Measurements from ENCODE around the gene RPAP3. TPM values are rescaled to one million over a fixed set of nuclear protein-coding genes. Genes with fewer than 3 reads are reported as not detected.

Gene RPAP3
- total RNA-seq, 2 donors from 2014 or later = 26.3 to 33.8 TPM

GRCh38 chr12:47736877-47737676 is 31.2 kb upstream of the RPAP3 start:
- H3K36me3 Mint-ChIP-seq = no peaks in the 10 kb centered on the region
- H3K4me3 Mint-ChIP-seq = no peak overlapping the region
- peaks cover 0 to 3% of the 10 kb centered on the region in 2 donors for H3K27me3 Mint-ChIP-seq
- no peak overlapping the region for H3K27ac Mint-ChIP-seq
- no peak for ATAC-seq
- H3K9me3 Mint-ChIP-seq = no peaks in the 10 kb centered on the region
- DNase-seq (ENCODE audit: low spot score) = no peak
- peaks cover 10 to 15% of the 10 kb centered on the region in 2 donors for H3K4me1 Mint-ChIP-seq (ENCODE audit: low read depth in 2 of 2)

GRCh38 chr12:47736216-47736615 is 30.4 kb upstream of the RPAP3 start:
- Mint-ChIP-seq H3K4me1 (ENCODE audit: low read depth in 2 of 2) (peaks cover 6 to 10% of the 10 kb centered on the region in 2 donors), H3K4me3 (no peak overlapping the region), H3K9me3 (no peaks in the 10 kb centered on the region), H3K36me3 (no peaks in the 10 kb centered on the region), H3K27ac (no peak overlapping the region), H3K27me3 (peaks cover 0 to 1% of the 10 kb centered on the region in 2 donors)
- ATAC-seq = no peak
- no peak for DNase-seq (ENCODE audit: low spot score)

GRCh38 chr12:47735649-47736048 is 29.8 kb upstream of the RPAP3 start:
- no peak overlapping the region for H3K4me3 Mint-ChIP-seq
- no peaks in the 10 kb centered on the region for H3K9me3 Mint-ChIP-seq
- no peak overlapping the region for H3K27ac Mint-ChIP-seq
- no peaks in the 10 kb centered on the region for H3K27me3 Mint-ChIP-seq
- H3K36me3 Mint-ChIP-seq = no peaks in the 10 kb centered on the region
- DNase-seq (ENCODE audit: low spot score) = no peak
- peaks cover 4 to 8% of the 10 kb centered on the region in 2 donors for H3K4me1 Mint-ChIP-seq (ENCODE audit: low read depth in 2 of 2)
- ATAC-seq = no peak

- H3K27me3 Mint-ChIP-seq = no peaks in the 10 kb centered on the region
- no peaks in the 10 kb centered on the region for H3K36me3 Mint-ChIP-seq
- no peak for ATAC-seq
- no peak overlapping the region for H3K27ac Mint-ChIP-seq
- no peaks in the 10 kb centered on the region for H3K9me3 Mint-ChIP-seq
- no peak for DNase-seq (ENCODE audit: low spot score)
- no peak overlapping the region for H3K4me3 Mint-ChIP-seq
- peaks cover 4% of the 10 kb centered on the region in 2 donors for H3K4me1 Mint-ChIP-seq (ENCODE audit: low read depth in 2 of 2)
Observed at GRCh38 chr12:47734725-47735480, 29.1 kb upstream of the RPAP3 start.

- Mint-ChIP-seq H3K36me3 (no peaks in the 10 kb centered on the region), H3K27ac (no peak overlapping the region), H3K4me3 (no peak overlapping the region), H3K4me1 (ENCODE audit: low read depth in 2 of 2) (no peaks in the 10 kb centered on the region), H3K9me3 (no peaks in the 10 kb centered on the region), H3K27me3 (no peaks in the 10 kb centered on the region)
- DNase-seq (ENCODE audit: low spot score) = no peak
- ATAC-seq = no peak
Observed at GRCh38 chr12:47733142-47733541, 27.3 kb upstream of the RPAP3 start.

- no peaks in the 10 kb centered on the region for H3K27me3 Mint-ChIP-seq
- H3K27ac Mint-ChIP-seq = no peak overlapping the region
- no peak overlapping the region for H3K4me3 Mint-ChIP-seq
- DNase-seq (ENCODE audit: low spot score) = no peak
- ATAC-seq = no peak
- no peaks in the 10 kb centered on the region for H3K4me1 Mint-ChIP-seq (ENCODE audit: low read depth in 2 of 2)
- H3K36me3 Mint-ChIP-seq = no peaks in the 10 kb centered on the region
- H3K9me3 Mint-ChIP-seq = no peaks in the 10 kb centered on the region
Observed at GRCh38 chr12:47732504-47732903, 26.7 kb upstream of the RPAP3 start.

GRCh38 chr12:47731723-47732122 is 25.9 kb upstream of the RPAP3 start:
- H3K27me3 Mint-ChIP-seq = no peaks in the 10 kb centered on the region
- no peaks in the 10 kb centered on the region for H3K4me1 Mint-ChIP-seq (ENCODE audit: low read depth in 2 of 2)
- H3K9me3 Mint-ChIP-seq = no peaks in the 10 kb centered on the region
- ATAC-seq (no peak), DNase-seq (ENCODE audit: low spot score) (no peak)
- no peak overlapping the region for H3K27ac Mint-ChIP-seq
- H3K4me3 Mint-ChIP-seq = no peak overlapping the region
- no peaks in the 10 kb centered on the region for H3K36me3 Mint-ChIP-seq

GRCh38 chr12:47730341-47730744 is 24.5 kb upstream of the RPAP3 start:
- DNase-seq (ENCODE audit: low spot score) = no peak
- Mint-ChIP-seq H3K9me3 (no peaks in the 10 kb centered on the region), H3K27ac (no peak overlapping the region), H3K4me3 (no peak overlapping the region), H3K27me3 (no peaks in the 10 kb centered on the region), H3K4me1 (ENCODE audit: low read depth in 2 of 2) (no peaks in the 10 kb centered on the region), H3K36me3 (no peaks in the 10 kb centered on the region)
- ATAC-seq = no peak

GRCh38 chr12:47729233-47729632 is 23.4 kb upstream of the RPAP3 start:
- Mint-ChIP-seq H3K27me3 (peaks cover 0 to 3% of the 10 kb centered on the region in 2 donors), H3K4me1 (ENCODE audit: low read depth in 2 of 2) (peaks cover 0 to 3% of the 10 kb centered on the region in 2 donors), H3K27ac (no peak overlapping the region), H3K36me3 (no peaks in the 10 kb centered on the region), H3K9me3 (no peaks in the 10 kb centered on the region), H3K4me3 (no peak overlapping the region)
- ATAC-seq (no peak), DNase-seq (ENCODE audit: low spot score) (no peak)

- Mint-ChIP-seq H3K4me3 (no peak overlapping the region), H3K27me3 (peaks cover 0 to 14% of the 10 kb centered on the region in 2 donors), H3K9me3 (no peaks in the 10 kb centered on the region), H3K4me1 (ENCODE audit: low read depth in 2 of 2) (peaks cover 26 to 31% of the 10 kb centered on the region in 2 donors), H3K36me3 (no peaks in the 10 kb centered on the region), H3K27ac (no peak overlapping the region)
- no peak for ATAC-seq
- DNase-seq (ENCODE audit: low spot score) = no peak
Observed at GRCh38 chr12:47725893-47726292, 20.1 kb upstream of the RPAP3 start.

GRCh38 chr12:47725091-47725772 is 19.4 kb upstream of the RPAP3 start, which contains the start of gene ENDOU:
ENDOU (minus strand) TSS chr12:47725490; CDS start chr12:47725413, 77 bp downstream.
- Mint-ChIP-seq H3K4me1 (ENCODE audit: low read depth in 2 of 2) (peaks cover 29 to 35% of the 10 kb centered on the region in 2 donors), H3K36me3 (no peaks in the 10 kb centered on the region), H3K4me3 (no peak within 1 kb of the TSS), H3K27me3 (peaks cover 0 to 14% of the 10 kb centered on the region in 2 donors), H3K27ac (peak within 1 kb of the TSS in 1 of 2 donors; percentile 67), H3K9me3 (no peaks in the 10 kb centered on the region)
- DNase-seq (ENCODE audit: low spot score) (no peak), ATAC-seq (no peak)

- Mint-ChIP-seq H3K36me3 (no peaks in the 10 kb centered on the region), H3K27me3 (peaks cover 0 to 14% of the 10 kb centered on the region in 2 donors), H3K4me1 (ENCODE audit: low read depth in 2 of 2) (peaks cover 29 to 37% of the 10 kb centered on the region in 2 donors), H3K27ac (peak overlapping the region in 1 of 2 donors; percentile 67), H3K9me3 (no peaks in the 10 kb centered on the region), H3K4me3 (peak overlapping the region; percentile 69)
- no peak for DNase-seq (ENCODE audit: low spot score)
- ATAC-seq = no peak
Observed at GRCh38 chr12:47722941-47723631, 17.3 kb upstream of the RPAP3 start.

- H3K36me3 Mint-ChIP-seq = no peaks in the 10 kb centered on the region
- ATAC-seq (no peak), DNase-seq (ENCODE audit: low spot score) (no peak)
- no peaks in the 10 kb centered on the region for H3K9me3 Mint-ChIP-seq
- H3K27ac Mint-ChIP-seq = peak overlapping the region; percentile 34 to 57
- H3K4me3 Mint-ChIP-seq = peak overlapping the region; percentile 69
- peaks cover 29 to 37% of the 10 kb centered on the region in 2 donors for H3K4me1 Mint-ChIP-seq (ENCODE audit: low read depth in 2 of 2)
- peaks cover 0 to 14% of the 10 kb centered on the region in 2 donors for H3K27me3 Mint-ChIP-seq
Observed at GRCh38 chr12:47722136-47722834, 16.5 kb upstream of the RPAP3 start.

Measured in natural killer cell treated with Interleukin-12 subunit alpha and Interleukin-12 subunit beta and Interleukin-15 and Interleukin-18, amount 100 ng/mL, for 72 hours (primary cell).